GM21390 (cell line): ENCODE data around the gene TULP1.

Experiments
- ATAC-seq: cut with Tn5 transposase; IDR thresholded peaks from one replicate; pipeline ENCODE4 v1.9.1; 2021; ENCODE audit not compliant: unreplicated experiment

The TULP1 gene

GRCh38 chr6:35485402-35485877 lies 27.3 kb downstream of the TULP1 start:
- no peak for ATAC-seq

GRCh38 chr6:35484921-35485392 lies 27.7 kb downstream of the TULP1 start:
- no peak for ATAC-seq

GRCh38 chr6:35483893-35484645 lies 28.6 kb downstream of the TULP1 start:
- ATAC-seq: no peak

GRCh38 chr6:35483490-35483889 lies 29.2 kb downstream of the TULP1 start:
- no peak for ATAC-seq

- ATAC-seq: no peak
These were observed 29.6 kb downstream of the TULP1 start for GRCh38 chr6:35483062-35483461.

GRCh38 chr6:35481226-35481625 lies 31.5 kb downstream of the TULP1 start:
- ATAC-seq: no peak

GRCh38 chr6:35480176-35480575 lies 32.5 kb downstream of the TULP1 start:
- ATAC-seq: no peak

- ATAC-seq: no peak
These were observed 34.4 kb downstream of the TULP1 start for GRCh38 chr6:35478259-35478658.

- no peak for ATAC-seq
These were observed 35.0 kb downstream of the TULP1 start for GRCh38 chr6:35477551-35478179.

GRCh38 chr6:35477028-35477427 lies 35.7 kb downstream of the TULP1 start:
- no peak for ATAC-seq

GRCh38 chr6:35476004-35476403 lies 36.7 kb downstream of the TULP1 start:
- no peak for ATAC-seq

- no peak for ATAC-seq
These were observed 37.1 kb downstream of the TULP1 start for GRCh38 chr6:35475573-35475972.

- ATAC-seq: no peak
These were observed 37.6 kb downstream of the TULP1 start for GRCh38 chr6:35474942-35475570.

GRCh38 chr6:35474131-35474941 lies 38.4 kb downstream of the TULP1 start:
- ATAC-seq: no peak

- ATAC-seq: no peak
These were observed 38.9 kb downstream of the TULP1 start for GRCh38 chr6:35473850-35474130.

GRCh38 chr6:35473075-35473849 lies 39.4 kb downstream of the TULP1 start:
- ATAC-seq: no peak

GRCh38 chr6:35471836-35472345 lies 40.8 kb downstream of the TULP1 start:
- ATAC-seq: no peak

- ATAC-seq: no peak
These were observed 42.0 kb downstream of the TULP1 start for GRCh38 chr6:35470663-35471120.

- ATAC-seq: no peak
These were observed 42.7 kb downstream of the TULP1 start for GRCh38 chr6:35469751-35470662.
